K562 (cell line): ENCODE results near the gene TRAK1. TPM values are rescaled to one million over a fixed set of nuclear protein-coding genes. Genes with fewer than 3 reads are reported as not detected.

ENCODE experiments used
- ATAC-seq: fragments of 200-7000 bp; cut with Tn5 transposase; 3 replicates; pipeline ENCODE4 v1.9.1; 2020; ENCODE audit warnings: moderate library complexity
- BruUV-seq: library from RNA; stranded (reverse); fragments of 400-500 nt; replicated peaks from 2 replicates; lab custom pipeline; 2021; lab: Mats Ljungman, UMichigan
- CTCF ChIA-PET: fragments of 300-600 bp; formaldehyde crosslinking; extraction: SDS; loops from one replicate; lab custom pipeline; 2021; ENCODE audit warnings: low intra/inter-chr PET ratio; lab: Yijun Ruan, JAX
- POLR2A ChIA-PET: fragments of 300-600, 350-650 bp; sonication (Branson Sonifier 250); formaldehyde crosslinking; extraction: SDS; loops from one replicate; lab custom pipeline; 2021; ENCODE audit warnings: antibody characterized with exemption, inconsistent platforms; lab: Yijun Ruan, JAX
- DNase-seq, 4 experiments: peaks; one replicate each; pipeline versions ENCODE4 v3.0.0 to v3.0.0-alpha.2; 2011 to 2018; ENCODE audit warnings: low spot score in 3 of 4, mixed read lengths in 3 of 4; ENCODE audit errors: extremely low read depth in 1 of 4
- FAIRE-seq: peaks from 2 replicates; lab custom pipeline; 2011; peaks lifted over from hg19 to GRCh38; lab: Jason Lieb, UNC
- H2AFZ ChIP-seq: 2 replicates; pipeline ENCODE4 v1.6.0; 2011; ENCODE audit warnings: low read depth, low read length, control low read depth, inconsistent platforms
- H3K27ac ChIP-seq: fragments of 200-600 bp; 3 replicates; pipeline ENCODE4 v1.8.0; 2011; ENCODE audit warnings: low read depth, mild to moderate bottlenecking, control low read depth, inconsistent platforms, low read length, moderate library complexity, mixed read lengths; ENCODE audit errors: extremely low read depth
- H3K27me3 ChIP-seq, 2 experiments: fragments of 300-600 bp in 1 of 2; 2 replicates in 1 of 2; 3 replicates in 1 of 2; pipeline versions ENCODE4 v1.6.0 to v1.8.0; 2011; ENCODE audit warnings: inconsistent platforms in 2 of 2, low read length in 2 of 2, mild to moderate bottlenecking in 1 of 2, mixed read lengths in 1 of 2, moderate library complexity in 1 of 2; ENCODE audit not compliant: control insufficient read depth in 2 of 2, insufficient read depth in 2 of 2
- H3K36me3 ChIP-seq: fragments of 300-600 bp; 3 replicates; pipeline ENCODE4 v1.8.0; 2011; ENCODE audit warnings: mild to moderate bottlenecking, low read length, inconsistent platforms; ENCODE audit not compliant: control insufficient read depth, insufficient read depth
- H3K4me1 ChIP-seq, 2 experiments: fragments of 200-600 bp in 1 of 2; replicated peaks in 1 of 2; 2 replicates in 1 of 2; 3 replicates in 1 of 2; pipeline versions ENCODE4 v1.5.1 to v1.8.0; 2011; ENCODE audit warnings: inconsistent platforms in 2 of 2, low read length in 2 of 2, mild to moderate bottlenecking in 1 of 2, mixed read lengths in 1 of 2, moderate library complexity in 1 of 2; ENCODE audit not compliant: control insufficient read depth in 2 of 2, insufficient read depth in 2 of 2
- H3K4me2 ChIP-seq: 2 replicates; pipeline ENCODE4 v1.6.1; 2011; ENCODE audit warnings: low read length, control low read depth, inconsistent platforms, mixed read lengths; ENCODE audit not compliant: insufficient read depth
- H3K4me3 ChIP-seq: fragments of 200-600 bp; sonication (generic), shearing (Covaris generic); 2 replicates; pipeline ENCODE4 v1.5.1; 2016; ENCODE audit warnings: control low read depth, inconsistent platforms
- H3K79me2 ChIP-seq: fragments of 200-600 bp; 3 replicates; pipeline ENCODE4 v1.8.0; 2011; ENCODE audit warnings: low read length, inconsistent platforms; ENCODE audit not compliant: control insufficient read depth, insufficient read depth
- H3K9ac ChIP-seq, 2 experiments: 2 replicates each; pipeline versions ENCODE4 v1.6.0 to v1.6.1; 2011; ENCODE audit warnings: low read depth in 2 of 2, low read length in 2 of 2, control low read depth in 1 of 2, inconsistent platforms in 1 of 2, mild to moderate bottlenecking in 1 of 2, mixed read lengths in 1 of 2; ENCODE audit not compliant: insufficient read depth in 1 of 2
- H3K9me1 ChIP-seq: one replicate; pipeline ENCODE4 v1.6.0; 2011; ENCODE audit warnings: inconsistent platforms, mild to moderate bottlenecking, low read length, moderate library complexity; ENCODE audit not compliant: control insufficient read depth, insufficient read depth
- H3K9me3 ChIP-seq: replicated peaks from 2 replicates; pipeline ENCODE4 v1.5.1; 2011; ENCODE audit warnings: low read depth, low read length, inconsistent platforms; ENCODE audit not compliant: control insufficient read depth, insufficient read depth
- H4K20me1 ChIP-seq: replicated peaks from 2 replicates; pipeline ENCODE4 v1.6.1; 2011; ENCODE audit warnings: low read length, inconsistent platforms, mixed read lengths; ENCODE audit not compliant: control insufficient read depth, insufficient read depth
- BRD4 ChIP-seq: fragments of 200-600 bp; sonication (generic); IDR thresholded peaks from 2 replicates; pipeline ENCODE4 v1.6.1; 2017; ENCODE audit warnings: inconsistent platforms
- KLF6 ChIP-seq: fragments of 250-450 bp; sonication (Bioruptor Pico); IDR thresholded peaks from 2 replicates; pipeline ENCODE4 v1.4.0; 2020; ENCODE audit warnings: mild to moderate bottlenecking, moderate library complexity, borderline replicate concordance
- MAFK ChIP-seq: IDR thresholded peaks from 2 replicates; pipeline ENCODE4 v1.6.1; 2011; ENCODE audit warnings: low read length, improper control_type of control experiment
- MAX ChIP-seq: sonication (generic); formaldehyde crosslinking; IDR thresholded peaks from 2 replicates; pipeline ENCODE4 v1.9.0; 2022; ENCODE audit warnings: mild to moderate bottlenecking, missing genetic modification reagents
- POLR2AphosphoS2 ChIP-seq: IDR thresholded peaks from 2 replicates; pipeline ENCODE4 v1.6.1; 2012; ENCODE audit warnings: low read length, improper control_type of control experiment
- POLR2H ChIP-seq: IDR thresholded peaks from 2 replicates; pipeline ENCODE4 v1.6.1; 2016; ENCODE audit warnings: missing genetic modification characterization, low read depth, mild to moderate bottlenecking, control low read depth, missing compliant biosample characterization, moderate library complexity
- ZNF316 ChIP-seq: fragments of 450-650 bp; IDR thresholded peaks from 2 replicates; pipeline ENCODE4 v1.6.1; 2016
- WGBS: fragments of 100-300 bp; shearing (Covaris generic); methylation state at CpG from one replicate; pipeline ENCODE4 v1.1.6; 2016; ENCODE audit warnings: low coverage, mixed read lengths; ENCODE audit not compliant: insufficient coverage; ENCODE audit errors: missing lambda C conversion rate; 5-methylcytosine and 5-hydroxymethylcytosine counted together
- in situ Hi-C: fragments of 300-500 bp; cut with MboI; formaldehyde crosslinking; loops from 4 replicates; pipeline ENCODE4 v1.15.0; 2018; ENCODE audit warnings: inconsistent platforms, mixed read lengths
- intact Hi-C: fragments of 100-400 bp; cut with micrococcal nuclease; formaldehyde crosslinking; loops from 2 replicates; pipeline ENCODE4 v1.14.2; 2022
- polyA plus RNA-seq, 8 experiments: library from polyadenylated mRNA; depleted of rRNA in 4 of 8; stranded (reverse) in 5 of 8; unstranded in 3 of 8; fragments of >200 nt; fragmentation: Nextera tagmentation in 2 of 8; fragmentation: Illumina TruSeq in 1 of 8; extraction: Ambion mirVana in 2 of 8; extraction: Trizol in 1 of 8; gene quantifications; 2 replicates each; pipeline versions ENCODE4 v1.2.1 to v1.2.3, GENCODE V29; 2011 to 2014; ENCODE audit warnings: inconsistent platforms in 1 of 8, missing spikeins in 1 of 8
- total RNA-seq, 7 experiments: library from RNA; depleted of rRNA in 6 of 7; stranded (reverse); fragments of >200 nt in 6 of 7; fragmentation: Illumina TruSeq in 2 of 7; extraction: Trizol in 2 of 7; gene quantifications; 2 replicates each; pipeline versions ENCODE4 v1.2.1 to v1.2.3, GENCODE V29; 2011 to 2021; ENCODE audit warnings: low replicate concordance in 1 of 7
- TF ChIP-seq, protein P1 (sequence below): IDR thresholded peaks from 2 replicates; pipeline ENCODE4 v1.6.1; 2011; ENCODE audit not compliant: insufficient read length; ENCODE audit errors: extremely low read depth

The TRAK1 gene
- total and polyA plus RNA-seq, 9 of the 15 experiments (the other 6 are each of a cell fraction or from before 2014, with no cell fraction given), result 5.3 to 28.5 (median 17.5) TPM

DNA sequence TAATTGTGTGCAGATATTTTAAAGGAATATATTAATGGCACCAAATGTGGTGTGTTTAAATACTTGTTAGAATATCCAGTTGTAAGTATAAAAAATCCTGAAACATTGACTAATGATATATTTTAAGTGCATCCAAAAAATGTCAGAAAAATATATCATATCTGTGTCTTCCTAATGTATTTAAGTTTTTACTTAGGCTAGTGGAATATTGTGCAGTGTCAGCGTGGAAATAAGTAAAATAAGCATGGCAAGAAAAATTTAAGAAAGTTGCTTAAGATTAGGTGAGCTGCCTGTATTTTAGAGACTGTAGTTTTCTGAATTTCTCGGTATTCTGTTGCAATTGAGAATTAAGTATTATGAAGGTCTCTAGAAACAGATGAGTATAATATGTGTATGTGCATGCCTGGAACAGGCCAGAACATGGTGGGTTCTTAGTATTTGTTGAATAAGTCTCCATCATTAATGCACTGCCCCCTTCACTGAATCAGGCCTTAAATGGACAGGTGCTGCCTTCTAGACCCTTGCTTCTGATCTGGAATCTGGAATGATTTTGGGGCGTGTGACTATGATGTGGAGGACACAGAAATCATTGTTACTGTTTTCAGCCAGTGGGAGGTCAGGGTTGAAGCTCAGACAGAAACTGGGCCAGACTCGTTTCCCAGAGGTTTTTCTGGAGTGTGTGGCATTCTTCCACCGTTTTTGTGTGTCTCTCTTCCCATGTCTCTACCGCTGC lies 86.1 kb downstream of the TRAK1 start:
- no peaks in the 10 kb centered on the region for H3K27me3 ChIP-seq
- no peak overlapping the region for H3K4me3 ChIP-seq
- peaks cover 6% of the 10 kb centered on the region for H4K20me1 ChIP-seq
- no peaks in the 10 kb centered on the region for H3K9me3 ChIP-seq
- ChIA-PET CTCF (no interaction called here), POLR2A (interaction anchor here (0.7 to 1.3 kb wide), 4 partner anchors 10 to 1840 kb away, joined by 3 to 5 read pairs (median 4); no protein-coding TSS in a partner anchor)
- WGBS, result 66% methylated on average over 6 of the region's 6 CpGs
- FAIRE-seq (no peak), ATAC-seq (no peak), DNase-seq (no peak)
- H2AFZ ChIP-seq, result no peak overlapping the region
- BruUV-seq, result no TSS peak
- peaks cover 11 to 18% of the 10 kb centered on the region in 2 experiments for H3K4me1 ChIP-seq
- H3K9me1 ChIP-seq, result peaks cover 2% of the 10 kb centered on the region
- H3K4me2 ChIP-seq, result no peak overlapping the region
- in situ Hi-C loops (no loop called here), intact Hi-C loops (no loop called here)
- 0 out of 3 replicates have a peak, but pooled peaks cover 4% of the 10 kb centered on the region for H3K36me3 ChIP-seq
- no peak overlapping the region for H3K27ac ChIP-seq
- H3K79me2 ChIP-seq, result no peaks in the 10 kb centered on the region; the same call in 2 of the 3 replicates
- no peak overlapping the region for H3K9ac ChIP-seq
- no peak for TF ChIP-seq POLR2H (tag)
- TF ChIP-seq MAX (CRISPR knock-in tag), result no peak
- peak; percentile 18; the same call in 1 of the 2 replicates for TF ChIP-seq MAFK
- no peak for TF ChIP-seq POLR2AphosphoS2
- TF ChIP-seq KLF6 (CRISPR knock-in tag), result no peak
- no peak for TF ChIP-seq BRD4
- TF ChIP-seq ZNF316, result peak; percentile 59
- TF ChIP-seq, protein P1, sequence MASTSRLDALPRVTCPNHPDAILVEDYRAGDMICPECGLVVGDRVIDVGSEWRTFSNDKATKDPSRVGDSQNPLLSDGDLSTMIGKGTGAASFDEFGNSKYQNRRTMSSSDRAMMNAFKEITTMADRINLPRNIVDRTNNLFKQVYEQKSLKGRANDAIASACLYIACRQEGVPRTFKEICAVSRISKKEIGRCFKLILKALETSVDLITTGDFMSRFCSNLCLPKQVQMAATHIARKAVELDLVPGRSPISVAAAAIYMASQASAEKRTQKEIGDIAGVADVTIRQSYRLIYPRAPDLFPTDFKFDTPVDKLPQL, result no peak
